DND-41 (cell line): Measurements from ENCODE around the gene CRYBB2.
A peak's percentile ranks its signal among the peaks of the same experiment; 100 is the strongest.
"Not testable (repeated sequence)": the region's sequence is repeated elsewhere in the genome, so short reads cannot be mapped to it uniquely, and the experiment has no call there.

Experiments used
- ATAC-seq: fragments of 200-7000 bp; cut with Tn5 transposase; 3 replicates; pipeline ENCODE4 v1.9.1; 2021; ENCODE audit warnings: low read depth; ENCODE audit not compliant: insufficient read depth
- DNase-seq: peaks from one replicate; pipeline ENCODE4 v3.0.0-alpha.2; 2020
- H2AFZ ChIP-seq: 2 replicates; pipeline ENCODE4 v1.6.0; 2012; ENCODE audit warnings: low read depth, low read length
- H3K27ac ChIP-seq: 2 replicates; pipeline ENCODE4 v1.5.1; 2012; ENCODE audit warnings: low read length, inconsistent platforms
- H3K27me3 ChIP-seq: fragments of 200-600 bp; sonication (generic); 2 replicates; pipeline ENCODE4 v1.6.0; 2012; ENCODE audit warnings: low read length, mild to moderate bottlenecking, inconsistent platforms; ENCODE audit not compliant: insufficient read depth, poor library complexity
- H3K36me3 ChIP-seq: 2 replicates; pipeline ENCODE4 v1.5.1; 2012; ENCODE audit warnings: low read length, inconsistent platforms; ENCODE audit not compliant: insufficient read depth
- H3K4me1 ChIP-seq: 2 replicates; pipeline ENCODE4 v1.5.1; 2012; ENCODE audit warnings: mild to moderate bottlenecking, low read length; ENCODE audit not compliant: insufficient read depth
- H3K4me2 ChIP-seq: 2 replicates; pipeline ENCODE4 v1.6.0; 2012; ENCODE audit warnings: mild to moderate bottlenecking, moderate library complexity, low read length, inconsistent platforms; ENCODE audit not compliant: insufficient read depth
- H3K4me3 ChIP-seq, 2 experiments: fragments of 200-600 bp in 1 of 2; shearing (Covaris generic) in 1 of 2; 2 replicates each; pipeline ENCODE4 v1.5.1; 2012 to 2016; ENCODE audit warnings: inconsistent platforms in 2 of 2, low read length in 2 of 2, mild to moderate bottlenecking in 2 of 2, low read depth in 1 of 2, moderate library complexity in 1 of 2
- H3K79me2 ChIP-seq: 2 replicates; pipeline ENCODE4 v1.6.0; 2012; ENCODE audit warnings: low read length, inconsistent platforms; ENCODE audit not compliant: insufficient read depth
- H3K9ac ChIP-seq: 2 replicates; pipeline ENCODE4 v1.6.0; 2012; ENCODE audit warnings: low read depth, mild to moderate bottlenecking, inconsistent platforms, low read length, moderate library complexity
- H3K9me3 ChIP-seq: 2 replicates; pipeline ENCODE4 v1.5.1; 2012; ENCODE audit warnings: low read length, moderate library complexity, mild to moderate bottlenecking, inconsistent platforms; ENCODE audit not compliant: insufficient read depth, severe bottlenecking
- H4K20me1 ChIP-seq: 2 replicates; pipeline ENCODE4 v1.6.0; 2012; ENCODE audit warnings: low read length; ENCODE audit not compliant: insufficient read depth
- EZH2 ChIP-seq: IDR thresholded peaks from 3 replicates; pipeline ENCODE4 v1.6.1; 2012; ENCODE audit warnings: borderline replicate concordance, low read depth, mild to moderate bottlenecking, moderate library complexity, low read length, inconsistent platforms; ENCODE audit not compliant: severe bottlenecking
- TF ChIP-seq, protein P1 (sequence below): IDR thresholded peaks from 2 replicates; pipeline ENCODE4 v1.5.1; 2012; ENCODE audit warnings: borderline replicate concordance, low read length, moderate library complexity, mild to moderate bottlenecking; ENCODE audit not compliant: poor library complexity, severe bottlenecking; ENCODE audit errors: extremely low read depth

The CRYBB2 gene

DNA sequence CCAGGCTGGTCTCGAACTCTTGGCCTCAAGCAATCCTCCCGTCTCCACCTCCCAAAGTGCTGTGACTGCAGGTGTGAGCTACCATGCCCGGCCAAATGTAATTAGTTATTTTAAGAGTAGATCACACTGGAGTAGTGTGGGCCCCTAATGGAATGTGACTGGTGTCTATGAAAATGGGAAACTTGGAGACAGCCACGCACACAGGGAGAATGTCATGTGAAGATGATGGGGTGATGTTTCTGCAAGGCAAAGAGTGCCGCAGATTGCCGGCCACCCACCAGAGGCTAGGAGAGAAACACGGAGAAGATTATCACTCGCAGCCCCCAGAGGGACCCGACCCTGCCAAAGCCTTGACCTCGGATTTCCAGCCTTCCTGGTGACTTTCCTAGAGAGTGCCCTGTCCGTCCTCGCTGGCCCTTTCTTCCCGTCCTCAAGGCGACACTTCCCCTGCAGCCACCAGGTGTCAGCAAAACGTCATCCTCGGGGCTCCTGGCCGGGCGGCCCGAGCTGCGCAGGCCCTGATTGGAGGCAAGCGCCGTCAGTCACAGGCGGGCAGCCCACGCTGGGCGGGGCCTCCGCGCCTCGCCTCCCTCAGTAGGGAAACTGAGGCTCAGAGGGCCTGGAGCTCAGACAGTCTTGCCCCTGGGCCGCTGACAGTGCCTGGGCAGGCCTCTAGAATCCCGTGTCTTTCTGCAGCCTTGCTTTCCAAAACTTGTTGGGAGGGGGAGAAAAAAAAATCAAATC, 16.3 kb downstream of the CRYBB2 start:
- no peaks in the 10 kb centered on the region for H3K9me3 ChIP-seq
- H3K79me2 ChIP-seq, result no peaks in the 10 kb centered on the region
- TF ChIP-seq, protein P1, sequence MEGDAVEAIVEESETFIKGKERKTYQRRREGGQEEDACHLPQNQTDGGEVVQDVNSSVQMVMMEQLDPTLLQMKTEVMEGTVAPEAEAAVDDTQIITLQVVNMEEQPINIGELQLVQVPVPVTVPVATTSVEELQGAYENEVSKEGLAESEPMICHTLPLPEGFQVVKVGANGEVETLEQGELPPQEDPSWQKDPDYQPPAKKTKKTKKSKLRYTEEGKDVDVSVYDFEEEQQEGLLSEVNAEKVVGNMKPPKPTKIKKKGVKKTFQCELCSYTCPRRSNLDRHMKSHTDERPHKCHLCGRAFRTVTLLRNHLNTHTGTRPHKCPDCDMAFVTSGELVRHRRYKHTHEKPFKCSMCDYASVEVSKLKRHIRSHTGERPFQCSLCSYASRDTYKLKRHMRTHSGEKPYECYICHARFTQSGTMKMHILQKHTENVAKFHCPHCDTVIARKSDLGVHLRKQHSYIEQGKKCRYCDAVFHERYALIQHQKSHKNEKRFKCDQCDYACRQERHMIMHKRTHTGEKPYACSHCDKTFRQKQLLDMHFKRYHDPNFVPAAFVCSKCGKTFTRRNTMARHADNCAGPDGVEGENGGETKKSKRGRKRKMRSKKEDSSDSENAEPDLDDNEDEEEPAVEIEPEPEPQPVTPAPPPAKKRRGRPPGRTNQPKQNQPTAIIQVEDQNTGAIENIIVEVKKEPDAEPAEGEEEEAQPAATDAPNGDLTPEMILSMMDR, result peak; percentile 73
- no peak for TF ChIP-seq EZH2
- peaks cover 5% of the 10 kb centered on the region for H3K27me3 ChIP-seq
- H3K4me1 ChIP-seq, result no peaks in the 10 kb centered on the region
- no peaks in the 10 kb centered on the region for H4K20me1 ChIP-seq
- no peak overlapping the region for H2AFZ ChIP-seq
- no peak overlapping the region for H3K27ac ChIP-seq
- no peak overlapping the region for H3K4me3 ChIP-seq
- DNase-seq (peak; percentile 53), ATAC-seq (peak; percentile 82)
- H3K9ac ChIP-seq, result no peak overlapping the region
- H3K36me3 ChIP-seq, result no peaks in the 10 kb centered on the region
- no peak overlapping the region for H3K4me2 ChIP-seq

DNA sequence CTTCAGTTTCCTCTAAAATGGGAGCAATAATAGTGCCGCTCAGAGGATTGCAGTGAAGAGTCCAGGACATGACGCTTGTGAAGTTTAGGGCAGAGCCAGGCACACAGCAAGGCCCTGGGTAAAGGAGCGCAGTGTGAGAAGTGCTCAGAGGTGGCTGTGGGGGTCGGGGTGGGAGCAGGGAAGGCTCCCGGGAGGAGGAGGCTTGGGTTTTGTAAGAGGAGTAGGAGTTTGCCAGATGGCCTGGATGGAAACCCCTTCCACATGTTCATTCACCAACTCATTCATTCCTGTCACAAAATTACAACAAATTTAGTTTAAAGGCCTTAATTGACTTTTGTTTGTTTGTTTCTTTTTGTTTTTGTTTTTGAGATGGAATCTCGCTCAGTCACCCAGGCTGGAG, 17.0 kb downstream of the CRYBB2 start:
- Histone ChIP-seq H4K20me1 (no peaks in the 10 kb centered on the region), H3K9me3 (no peaks in the 10 kb centered on the region), H3K9ac (no peak overlapping the region), H3K79me2 (no peaks in the 10 kb centered on the region), H3K4me3 (no peak overlapping the region), H3K4me2 (no peak overlapping the region), H3K4me1 (no peaks in the 10 kb centered on the region), H3K27ac (no peak overlapping the region), H2AFZ (no peak overlapping the region), H3K36me3 (no peaks in the 10 kb centered on the region), H3K27me3 (peaks cover 8% of the 10 kb centered on the region)
- ATAC-seq (no peak), DNase-seq (no peak)
- TF ChIP-seq EZH2, result no peak
- TF ChIP-seq, protein P1, result no peak

DNA sequence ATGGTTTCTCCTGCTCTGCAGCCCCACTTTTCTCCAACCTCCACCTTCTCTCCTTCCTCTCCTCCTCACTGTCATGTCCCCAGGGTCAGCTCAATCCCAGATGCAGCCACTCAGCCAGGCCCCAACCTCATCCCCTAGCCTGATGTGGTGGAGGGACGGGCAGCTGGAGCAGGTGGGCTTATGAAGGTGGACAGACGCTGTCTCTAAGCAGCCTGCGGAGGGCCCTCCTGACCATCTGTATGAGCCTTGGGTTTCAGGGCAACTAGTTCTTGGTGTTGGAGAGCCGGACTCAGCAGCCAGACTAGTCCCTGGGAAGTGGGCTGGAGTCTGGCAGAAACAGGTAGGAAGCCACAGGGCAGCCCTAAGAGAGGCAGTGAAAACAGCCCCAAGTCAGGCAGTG, 18.1 kb downstream of the CRYBB2 start:
- Histone ChIP-seq H3K27ac (no peak overlapping the region), H3K9me3 (no peaks in the 10 kb centered on the region), H2AFZ (no peak overlapping the region), H3K79me2 (no peaks in the 10 kb centered on the region), H3K9ac (no peak overlapping the region), H3K4me3 (no peak overlapping the region), H3K4me1 (no peaks in the 10 kb centered on the region), H3K4me2 (no peak overlapping the region), H4K20me1 (no peaks in the 10 kb centered on the region), H3K36me3 (no peaks in the 10 kb centered on the region), H3K27me3 (peaks cover 3% of the 10 kb centered on the region)
- no peak for TF ChIP-seq EZH2
- TF ChIP-seq, protein P1, result no peak
- no peak for ATAC-seq
- no peak for DNase-seq

DNA sequence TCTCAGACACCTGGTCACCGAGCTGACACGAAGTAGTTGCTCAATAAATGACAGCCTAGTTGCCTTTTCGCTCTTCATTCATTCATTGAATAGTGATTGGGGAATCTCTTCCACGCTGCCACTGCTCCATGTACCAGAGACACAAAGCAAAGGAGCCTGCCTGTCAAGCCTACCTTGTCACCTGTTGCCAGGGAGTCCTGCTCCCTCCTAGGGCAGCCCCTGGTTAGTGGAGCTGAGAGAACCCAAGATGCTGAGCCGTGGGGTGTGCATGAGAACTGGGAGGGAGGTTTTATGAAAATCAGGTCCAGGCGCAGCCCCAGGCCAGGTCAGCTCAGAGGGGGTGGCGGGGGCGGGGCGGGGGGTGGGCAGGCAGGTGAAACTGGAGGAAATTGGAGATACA, 18.6 kb downstream of the CRYBB2 start:
- not testable (repeated sequence) for H3K9me3 ChIP-seq, H3K27ac ChIP-seq, H3K4me2 ChIP-seq, H3K27me3 ChIP-seq, H4K20me1 ChIP-seq, ATAC-seq, H3K4me1 ChIP-seq, H3K79me2 ChIP-seq, H2AFZ ChIP-seq, H3K36me3 ChIP-seq, H3K4me3 ChIP-seq, DNase-seq, H3K9ac ChIP-seq

DNA sequence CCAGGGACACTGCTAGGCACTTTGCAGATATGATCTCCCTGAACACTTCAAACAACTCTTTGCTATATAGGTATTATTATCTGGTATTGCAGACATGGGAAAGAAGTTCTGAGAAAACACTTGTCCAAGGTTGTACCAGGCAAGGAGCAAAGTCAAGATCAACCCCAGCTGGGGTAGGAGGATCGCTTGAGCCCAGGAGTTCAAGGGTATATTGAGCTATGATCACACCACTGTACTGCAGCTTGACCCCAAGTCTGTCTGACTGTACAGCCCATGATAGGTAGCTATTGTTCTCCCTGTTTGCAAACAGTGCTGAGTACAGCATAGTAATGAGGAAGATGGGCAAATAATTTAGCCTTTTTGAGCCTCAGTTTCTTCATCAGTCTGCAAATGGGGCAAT, 35.7 kb downstream of the CRYBB2 start:
- not testable (repeated sequence) for DNase-seq, H3K4me2 ChIP-seq, H3K9me3 ChIP-seq, H2AFZ ChIP-seq, H3K27ac ChIP-seq, H3K9ac ChIP-seq, ATAC-seq, H3K4me1 ChIP-seq, H3K36me3 ChIP-seq, H3K27me3 ChIP-seq, H3K79me2 ChIP-seq, H3K4me3 ChIP-seq, H4K20me1 ChIP-seq

DNA sequence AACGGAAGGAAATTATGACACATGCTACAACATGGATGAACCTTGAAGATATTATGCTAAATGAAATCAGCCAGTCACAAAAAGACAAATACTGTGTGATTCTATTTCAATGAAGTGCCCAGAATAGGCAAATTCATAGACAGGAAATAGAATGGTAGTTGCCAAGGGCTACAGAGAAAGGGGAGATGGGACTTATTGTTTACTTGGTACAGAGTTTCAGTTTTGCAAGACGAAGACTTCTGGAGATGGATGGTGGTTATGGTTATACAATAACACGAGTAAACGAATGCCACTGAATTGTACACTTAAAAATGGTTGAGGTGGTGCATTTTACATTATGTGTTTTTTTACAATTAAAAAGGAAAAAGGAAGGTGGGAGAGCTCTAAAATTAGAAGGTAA, 48.1 kb downstream of the CRYBB2 start:
- not testable (repeated sequence) for H3K9ac ChIP-seq, H3K79me2 ChIP-seq, H4K20me1 ChIP-seq, H3K4me3 ChIP-seq, ATAC-seq, H3K27ac ChIP-seq, H2AFZ ChIP-seq, H3K4me1 ChIP-seq, H3K36me3 ChIP-seq, H3K27me3 ChIP-seq, DNase-seq, H3K4me2 ChIP-seq, H3K9me3 ChIP-seq
